ENCODE results near the gene MTOR.

DNA sequence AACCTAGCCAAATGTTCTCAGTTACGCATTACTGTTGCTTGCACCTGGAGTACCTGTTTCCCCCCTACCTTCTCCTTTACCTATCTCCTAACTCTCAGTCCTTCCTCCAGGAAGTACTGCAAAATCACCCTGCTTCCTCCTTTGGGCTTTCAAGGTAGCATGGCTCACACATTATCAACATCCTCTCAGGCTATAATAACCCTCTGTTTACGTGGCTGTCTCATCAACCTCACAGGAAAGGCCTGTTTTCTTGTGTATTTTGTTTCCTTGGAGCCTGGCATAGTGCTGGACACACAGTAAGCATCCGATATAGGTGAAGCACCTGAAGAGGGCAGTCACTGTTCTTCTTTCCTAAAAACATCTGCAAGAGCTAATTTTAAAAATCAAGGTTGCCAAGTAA, 105.9 kb downstream of the MTOR start:
- no peak for TF ChIP-seq POLR2A (IDR thresholded peaks at IDR 0.05)
- TF ChIP-seq, protein P1, sequence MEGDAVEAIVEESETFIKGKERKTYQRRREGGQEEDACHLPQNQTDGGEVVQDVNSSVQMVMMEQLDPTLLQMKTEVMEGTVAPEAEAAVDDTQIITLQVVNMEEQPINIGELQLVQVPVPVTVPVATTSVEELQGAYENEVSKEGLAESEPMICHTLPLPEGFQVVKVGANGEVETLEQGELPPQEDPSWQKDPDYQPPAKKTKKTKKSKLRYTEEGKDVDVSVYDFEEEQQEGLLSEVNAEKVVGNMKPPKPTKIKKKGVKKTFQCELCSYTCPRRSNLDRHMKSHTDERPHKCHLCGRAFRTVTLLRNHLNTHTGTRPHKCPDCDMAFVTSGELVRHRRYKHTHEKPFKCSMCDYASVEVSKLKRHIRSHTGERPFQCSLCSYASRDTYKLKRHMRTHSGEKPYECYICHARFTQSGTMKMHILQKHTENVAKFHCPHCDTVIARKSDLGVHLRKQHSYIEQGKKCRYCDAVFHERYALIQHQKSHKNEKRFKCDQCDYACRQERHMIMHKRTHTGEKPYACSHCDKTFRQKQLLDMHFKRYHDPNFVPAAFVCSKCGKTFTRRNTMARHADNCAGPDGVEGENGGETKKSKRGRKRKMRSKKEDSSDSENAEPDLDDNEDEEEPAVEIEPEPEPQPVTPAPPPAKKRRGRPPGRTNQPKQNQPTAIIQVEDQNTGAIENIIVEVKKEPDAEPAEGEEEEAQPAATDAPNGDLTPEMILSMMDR (IDR thresholded peaks at IDR 0.05): no peak
